Mammary epithelial cell (primary cell): Measurements from ENCODE around the gene FOXN4.

ENCODE experiments used
- EZH2 ChIP-seq: IDR thresholded peaks from 2 replicates; pipeline ENCODE4 v1.6.1; 2012; ENCODE audit warnings: low read length, inconsistent platforms, borderline replicate concordance
- TF ChIP-seq, protein P1 (sequence below), 2 donors: IDR thresholded peaks in 1 of 2; conservative IDR thresholded peaks in 1 of 2; 2 replicates each; pipeline ENCODE4 v1.5.1; 2011 to 2012; ENCODE audit warnings: inconsistent platforms in 2 of 2, low read length in 2 of 2, mild to moderate bottlenecking in 2 of 2, control low read depth in 1 of 2, low read depth in 1 of 2; ENCODE audit not compliant: insufficient read depth in 1 of 2; ENCODE audit errors: extremely low read depth in 1 of 2

DNA sequence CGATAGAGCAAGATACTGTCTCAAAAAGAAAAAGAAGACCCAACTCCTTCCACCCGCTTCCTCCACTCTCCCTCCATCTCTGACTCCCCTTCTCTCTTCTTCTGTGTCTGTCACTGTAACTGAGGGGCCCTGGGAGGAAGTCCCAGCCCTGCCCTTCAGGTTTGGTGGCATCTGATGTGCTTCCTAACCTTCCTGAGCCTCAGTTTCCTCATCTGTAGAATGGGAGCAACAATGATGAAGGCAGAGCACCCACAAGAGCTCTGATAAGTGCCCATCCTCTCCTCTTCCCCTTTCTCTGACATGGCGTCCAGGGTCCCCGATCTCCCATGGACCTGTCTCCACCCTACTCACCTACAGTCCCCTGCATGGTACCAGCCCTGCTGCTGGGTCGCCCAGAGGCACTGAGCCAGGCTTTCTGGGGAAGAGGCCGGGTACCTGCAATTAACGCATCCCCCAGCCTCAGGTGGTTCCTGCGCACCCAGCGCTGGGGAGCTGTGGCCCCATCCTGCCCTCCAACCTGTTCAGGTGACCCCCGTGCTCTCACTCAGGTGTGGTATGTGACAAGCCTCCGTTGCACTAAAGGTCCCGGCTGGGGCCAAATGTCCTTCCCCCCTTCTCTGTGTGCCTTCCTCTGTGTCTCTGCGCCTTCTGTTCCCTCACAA is 13.2 kb downstream of the FOXN4 start:
- TF ChIP-seq, protein P1, sequence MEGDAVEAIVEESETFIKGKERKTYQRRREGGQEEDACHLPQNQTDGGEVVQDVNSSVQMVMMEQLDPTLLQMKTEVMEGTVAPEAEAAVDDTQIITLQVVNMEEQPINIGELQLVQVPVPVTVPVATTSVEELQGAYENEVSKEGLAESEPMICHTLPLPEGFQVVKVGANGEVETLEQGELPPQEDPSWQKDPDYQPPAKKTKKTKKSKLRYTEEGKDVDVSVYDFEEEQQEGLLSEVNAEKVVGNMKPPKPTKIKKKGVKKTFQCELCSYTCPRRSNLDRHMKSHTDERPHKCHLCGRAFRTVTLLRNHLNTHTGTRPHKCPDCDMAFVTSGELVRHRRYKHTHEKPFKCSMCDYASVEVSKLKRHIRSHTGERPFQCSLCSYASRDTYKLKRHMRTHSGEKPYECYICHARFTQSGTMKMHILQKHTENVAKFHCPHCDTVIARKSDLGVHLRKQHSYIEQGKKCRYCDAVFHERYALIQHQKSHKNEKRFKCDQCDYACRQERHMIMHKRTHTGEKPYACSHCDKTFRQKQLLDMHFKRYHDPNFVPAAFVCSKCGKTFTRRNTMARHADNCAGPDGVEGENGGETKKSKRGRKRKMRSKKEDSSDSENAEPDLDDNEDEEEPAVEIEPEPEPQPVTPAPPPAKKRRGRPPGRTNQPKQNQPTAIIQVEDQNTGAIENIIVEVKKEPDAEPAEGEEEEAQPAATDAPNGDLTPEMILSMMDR (conservative IDR thresholded peaks at IDR 0.05 in 1 of 2, IDR thresholded peaks at IDR 0.05 in 1 of 2; ENCODE audit: extremely low read depth in 1 of 2, insufficient read depth in 1 of 2, low read depth in 1 of 2, low read length in 2 of 2): no peak
- TF ChIP-seq EZH2: no peak
